GM12865 (cell line): Measurements from ENCODE around the gene UHRF1.

ENCODE experiments used
- DNase-seq: peaks from one replicate; pipeline ENCODE4 v3.0.0; 2010; ENCODE audit warnings: low read depth
- H3K4me3 ChIP-seq: 2 replicates; pipeline ENCODE4 v1.5.1; 2011; ENCODE audit warnings: mild to moderate bottlenecking, low read depth, low read length, control low read depth
- CTCF ChIP-seq: IDR thresholded peaks from 2 replicates; pipeline ENCODE4 v1.5.1; 2011; ENCODE audit warnings: low read length, control low read depth, low read depth, inconsistent platforms; ENCODE audit not compliant: insufficient read depth; ENCODE audit errors: missing control alignments

UHRF1 gene

DNA sequence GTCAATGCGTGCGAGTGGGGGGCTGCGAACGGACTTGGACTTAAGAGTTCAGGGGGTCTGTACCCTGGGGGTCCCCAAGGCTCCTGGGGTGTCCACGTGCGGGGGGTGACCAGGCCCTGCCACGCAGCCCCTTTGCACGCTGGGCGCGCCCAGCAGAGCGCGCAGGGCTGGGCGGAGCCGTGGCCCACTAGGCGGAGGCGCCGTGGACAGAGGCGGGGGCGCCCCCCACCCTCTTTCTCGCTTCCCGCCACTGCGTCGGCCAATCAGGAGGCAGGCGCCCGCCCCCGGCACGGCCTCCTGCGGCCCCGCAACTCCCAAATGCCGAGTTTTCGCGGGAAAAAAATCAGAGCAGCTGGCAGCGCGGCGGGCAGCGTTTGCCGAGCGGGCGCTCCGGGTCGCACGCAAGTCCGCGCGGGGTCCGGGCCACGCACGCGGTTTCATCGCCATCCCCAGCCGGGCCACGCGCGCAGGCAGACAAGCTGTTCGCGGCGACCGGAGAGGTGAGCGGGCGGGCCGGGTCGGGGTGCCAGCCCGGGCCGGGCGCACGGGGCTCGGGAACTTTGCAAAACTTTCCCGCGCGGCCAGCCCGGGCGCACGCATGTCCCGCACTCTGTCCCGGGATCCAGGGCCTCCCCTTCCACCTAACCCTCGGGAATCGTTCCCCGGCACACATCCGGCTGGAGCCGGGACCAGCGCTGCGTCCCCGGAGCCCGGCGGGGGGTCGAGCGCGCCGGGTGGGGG lies at the start of gene UHRF1:
UHRF1 (plus strand) TSS at position 346 of the 741 bp plus-strand sequence. CDS start 1,385 bp downstream, outside the sequence.
- peak within 1 kb of the TSS; percentile 92 for H3K4me3 ChIP-seq
- no peak for TF ChIP-seq CTCF
- DNase-seq, result peak; percentile 85

- H3K4me3 ChIP-seq, result no peak overlapping the region
- no peak for TF ChIP-seq CTCF
- no peak for DNase-seq
These were observed 49.6 kb upstream of the UHRF1 start for GRCh38 chr19:4859697-4860096.

GRCh38 chr19:4861147-4861546 lies 48.2 kb upstream of the UHRF1 start:
- H3K4me3 ChIP-seq, result no peak overlapping the region
- DNase-seq, result no peak
- no peak for TF ChIP-seq CTCF

DNA sequence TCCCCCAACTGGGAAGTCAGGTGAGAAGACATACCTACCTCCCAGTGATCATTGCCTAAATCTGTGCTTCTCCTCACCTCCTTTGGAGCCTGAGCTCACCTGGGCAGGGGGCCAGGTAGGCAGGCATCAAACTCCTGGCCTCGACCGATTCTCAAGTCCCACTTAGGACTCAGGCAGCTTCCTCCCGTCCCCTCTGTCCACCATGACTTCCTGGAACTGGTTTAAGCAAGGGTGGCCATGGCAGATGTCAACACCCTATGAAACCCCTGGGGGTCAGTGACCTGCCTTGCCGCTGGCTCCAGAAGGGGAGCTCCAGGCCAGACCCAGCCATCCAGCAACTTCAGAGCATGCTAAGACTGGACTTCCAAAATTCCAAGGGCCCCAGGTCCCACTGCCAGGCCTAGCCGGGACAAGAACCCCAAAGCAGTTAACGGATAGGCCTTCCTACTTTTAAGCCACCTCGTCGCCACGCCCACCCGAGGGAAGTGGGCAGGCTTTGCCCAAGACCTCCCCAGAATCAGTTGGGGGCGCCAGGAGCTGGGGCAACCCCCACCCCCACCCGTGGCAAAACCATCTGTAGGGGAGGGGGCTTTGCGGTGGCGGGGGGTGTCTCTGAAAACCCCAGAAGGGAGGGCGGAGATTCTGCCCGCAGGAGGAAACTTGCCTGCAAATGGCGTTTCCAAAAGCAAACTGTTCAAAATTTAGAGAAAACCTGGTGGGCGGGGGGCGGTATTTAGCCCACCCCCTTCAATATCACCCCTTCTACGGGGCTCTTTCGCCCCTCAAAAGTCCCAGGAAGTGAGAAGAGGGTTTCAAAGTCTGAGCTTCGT lies 42.5 kb upstream of the UHRF1 start:
- H3K4me3 ChIP-seq, result peak overlapping the region; percentile 100
- DNase-seq, result peak; percentile 65
- no peak for TF ChIP-seq CTCF

GRCh38 chr19:4867534-4868285 lies 41.6 kb upstream of the UHRF1 start, which contains the start of gene PLIN3:
Gene PLIN3 (minus strand): TSS chr19:4867667. CDS start chr19:4861394, 6,273 bp downstream.
- peak within 1 kb of the TSS; percentile 100 for H3K4me3 ChIP-seq
- peak; percentile 98 for DNase-seq
- TF ChIP-seq CTCF, result no peak

GRCh38 chr19:4868286-4868834 lies 40.9 kb upstream of the UHRF1 start:
- DNase-seq, result no peak
- no peak for TF ChIP-seq CTCF
- no peak overlapping the region for H3K4me3 ChIP-seq
